MCF 10A (cell line): ENCODE results near the gene USH2A. TPM values are rescaled to one million over a fixed set of nuclear protein-coding genes. Genes with fewer than 3 reads are reported as not detected.

Source experiments
- BruUV-seq: library from RNA; stranded (reverse); fragments of 400-500 nt; replicated peaks from 2 replicates; lab custom pipeline; 2021; lab: Mats Ljungman, UMichigan
- CTCF ChIA-PET: fragments of 300-600 bp; sonication (Branson Sonifier 250); formaldehyde crosslinking; extraction: SDS; loops from one replicate; lab custom pipeline; 2021; ENCODE audit warnings: antibody characterized with exemption, inconsistent platforms; lab: Yijun Ruan, JAX
- POLR2A ChIA-PET: fragments of 300-600, 350-650 bp; sonication (Branson Sonifier 250); formaldehyde crosslinking; extraction: SDS; loops from one replicate; lab custom pipeline; 2020; ENCODE audit warnings: antibody characterized with exemption, inconsistent platforms; lab: Yijun Ruan, JAX
- DNase-seq: peaks from one replicate; pipeline ENCODE4 v3.0.0-alpha.2; 2018; ENCODE audit not compliant: unreplicated experiment
- H3K27ac Mint-ChIP-seq: one replicate; pipeline ENCODE4 v1.8.0; 2022; ENCODE audit warnings: mild to moderate bottlenecking, low read depth, mixed read lengths; ENCODE audit not compliant: unreplicated experiment
- H3K27me3 Mint-ChIP-seq: one replicate; pipeline ENCODE4 v1.8.0; 2022; ENCODE audit warnings: mixed read lengths; ENCODE audit not compliant: insufficient read depth, unreplicated experiment
- H3K36me3 Mint-ChIP-seq: one replicate; pipeline ENCODE4 v1.8.0; 2022; ENCODE audit warnings: mild to moderate bottlenecking, moderate library complexity, mixed read lengths; ENCODE audit not compliant: insufficient read depth, unreplicated experiment
- H3K4me1 Mint-ChIP-seq: one replicate; pipeline ENCODE4 v1.8.0; 2022; ENCODE audit warnings: mixed read lengths; ENCODE audit not compliant: insufficient read depth, unreplicated experiment
- H3K4me3 Mint-ChIP-seq: one replicate; pipeline ENCODE4 v1.8.0; 2022; ENCODE audit warnings: mild to moderate bottlenecking, moderate library complexity, mixed read lengths; ENCODE audit not compliant: unreplicated experiment
- H3K9me3 Mint-ChIP-seq: one replicate; pipeline ENCODE4 v1.8.0; 2022; ENCODE audit warnings: mixed read lengths; ENCODE audit not compliant: unreplicated experiment
- intact Hi-C: fragments of 100-400 bp; cut with micrococcal nuclease; formaldehyde crosslinking; loops from 2 replicates; pipeline ENCODE4 v1.14.1; 2022
- total RNA-seq: library from RNA; stranded (reverse); gene quantifications from 2 replicates; pipeline ENCODE4 v1.2.3, GENCODE V29; 2022
- TF ChIP-seq, protein P1 (sequence below): fragments of 200-600 bp; IDR thresholded peaks from one replicate; pipeline ENCODE4 v1.8.0; 2022; ENCODE audit warnings: antibody characterized with exemption, mild to moderate bottlenecking; ENCODE audit not compliant: unreplicated experiment

Gene USH2A
- total RNA-seq, 1 experiment from 2014 or later = not detected

DNA sequence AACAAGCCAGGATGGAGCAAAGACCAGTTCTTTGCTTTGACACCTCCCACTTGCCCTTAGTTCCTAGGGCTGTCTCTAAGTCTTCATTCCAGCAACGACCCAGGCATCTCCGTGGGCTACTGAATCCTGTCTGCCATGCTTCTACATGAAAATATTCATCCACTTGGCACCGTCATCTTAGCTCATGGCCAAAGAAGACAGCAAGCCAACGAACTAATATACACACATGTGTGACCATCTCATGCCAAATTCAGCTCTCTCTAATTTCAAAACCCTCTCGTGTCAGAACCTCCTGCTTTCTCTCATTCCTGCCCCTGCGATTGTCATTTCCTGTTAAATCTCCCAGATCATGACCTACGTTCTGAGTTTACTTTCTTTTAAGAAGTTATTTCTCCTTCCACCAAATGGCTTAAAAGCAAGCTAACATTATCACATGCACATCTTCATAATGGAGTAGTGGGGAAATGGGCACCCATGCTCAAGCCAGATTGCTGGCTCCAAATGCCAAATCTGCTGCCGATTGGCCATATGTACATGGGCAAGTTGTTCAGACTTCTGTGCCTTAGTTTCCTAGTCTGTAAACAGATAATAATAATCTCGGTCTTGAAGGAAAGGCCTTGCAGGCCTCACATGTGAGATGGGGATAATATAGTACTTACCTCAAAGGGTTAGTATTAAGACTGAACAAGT, 373.4 kb downstream of the USH2A start:
- POLR2A ChIA-PET = no interaction called here
- Mint-ChIP-seq H3K9me3 (no peaks in the 10 kb centered on the region), H3K27me3 (peaks cover 70% of the 10 kb centered on the region), H3K4me3 (no peak overlapping the region), H3K4me1 (no peaks in the 10 kb centered on the region), H3K27ac (no peak overlapping the region), H3K36me3 (no peaks in the 10 kb centered on the region)
- intact Hi-C loops = no loop called here
- TF ChIP-seq, protein P1, sequence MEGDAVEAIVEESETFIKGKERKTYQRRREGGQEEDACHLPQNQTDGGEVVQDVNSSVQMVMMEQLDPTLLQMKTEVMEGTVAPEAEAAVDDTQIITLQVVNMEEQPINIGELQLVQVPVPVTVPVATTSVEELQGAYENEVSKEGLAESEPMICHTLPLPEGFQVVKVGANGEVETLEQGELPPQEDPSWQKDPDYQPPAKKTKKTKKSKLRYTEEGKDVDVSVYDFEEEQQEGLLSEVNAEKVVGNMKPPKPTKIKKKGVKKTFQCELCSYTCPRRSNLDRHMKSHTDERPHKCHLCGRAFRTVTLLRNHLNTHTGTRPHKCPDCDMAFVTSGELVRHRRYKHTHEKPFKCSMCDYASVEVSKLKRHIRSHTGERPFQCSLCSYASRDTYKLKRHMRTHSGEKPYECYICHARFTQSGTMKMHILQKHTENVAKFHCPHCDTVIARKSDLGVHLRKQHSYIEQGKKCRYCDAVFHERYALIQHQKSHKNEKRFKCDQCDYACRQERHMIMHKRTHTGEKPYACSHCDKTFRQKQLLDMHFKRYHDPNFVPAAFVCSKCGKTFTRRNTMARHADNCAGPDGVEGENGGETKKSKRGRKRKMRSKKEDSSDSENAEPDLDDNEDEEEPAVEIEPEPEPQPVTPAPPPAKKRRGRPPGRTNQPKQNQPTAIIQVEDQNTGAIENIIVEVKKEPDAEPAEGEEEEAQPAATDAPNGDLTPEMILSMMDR = no peak
- DNase-seq = no peak
- CTCF ChIA-PET = interaction anchor here (0.6 to 1.8 kb wide), 2 partner anchors 69 to 1734 kb away, joined by 4 to 9 read pairs; no protein-coding TSS in a partner anchor
- BruUV-seq = no TSS peak

DNA sequence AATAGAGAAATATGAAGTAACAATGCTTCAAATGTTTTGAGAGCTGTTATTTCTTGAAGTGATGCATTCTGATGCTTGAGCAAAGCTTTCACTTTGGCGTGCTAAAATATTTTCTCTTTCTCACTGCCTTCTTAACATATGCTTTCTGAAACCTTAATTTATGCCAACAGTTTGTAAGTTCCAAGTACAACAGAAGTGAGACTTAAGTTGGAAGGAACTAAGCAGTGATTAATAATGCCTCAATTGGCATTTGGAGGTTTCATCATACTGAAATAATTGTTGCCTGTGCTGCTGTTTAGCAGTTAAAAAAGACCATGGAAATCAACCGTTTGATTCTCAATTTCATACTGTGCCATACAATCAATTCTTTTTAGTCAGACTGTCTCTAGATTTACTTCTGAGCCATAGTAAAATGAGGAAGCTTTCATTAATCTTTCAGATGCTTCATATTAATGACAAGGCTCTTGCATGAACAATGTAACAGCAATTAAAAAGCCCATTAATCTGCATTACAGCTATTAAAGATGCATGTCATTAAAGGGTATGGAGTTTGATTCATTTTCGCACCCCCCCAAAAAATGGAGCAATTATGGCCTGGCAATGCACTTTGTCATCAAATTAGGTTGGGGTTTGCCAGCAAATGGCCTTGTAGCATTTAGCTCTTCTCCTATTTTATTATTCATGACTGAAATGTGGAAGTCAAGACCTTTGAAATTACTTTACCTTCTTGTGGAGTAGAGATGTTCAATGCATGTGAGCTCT, 375.3 kb downstream of the USH2A start:
- no TSS peak for BruUV-seq
- intact Hi-C loops = no loop called here
- Mint-ChIP-seq H3K27me3 (peaks cover 72% of the 10 kb centered on the region), H3K36me3 (no peaks in the 10 kb centered on the region), H3K4me1 (no peaks in the 10 kb centered on the region), H3K9me3 (no peaks in the 10 kb centered on the region), H3K4me3 (no peak overlapping the region), H3K27ac (no peak overlapping the region)
- TF ChIP-seq, protein P1 = no peak
- POLR2A ChIA-PET = no interaction called here
- CTCF ChIA-PET = interaction anchor here (0.7 to 0.8 kb wide), 3 partner anchors 9 to 173 kb away, joined by 3 to 5 read pairs (median 3); no protein-coding TSS in a partner anchor
- no peak for DNase-seq

DNA sequence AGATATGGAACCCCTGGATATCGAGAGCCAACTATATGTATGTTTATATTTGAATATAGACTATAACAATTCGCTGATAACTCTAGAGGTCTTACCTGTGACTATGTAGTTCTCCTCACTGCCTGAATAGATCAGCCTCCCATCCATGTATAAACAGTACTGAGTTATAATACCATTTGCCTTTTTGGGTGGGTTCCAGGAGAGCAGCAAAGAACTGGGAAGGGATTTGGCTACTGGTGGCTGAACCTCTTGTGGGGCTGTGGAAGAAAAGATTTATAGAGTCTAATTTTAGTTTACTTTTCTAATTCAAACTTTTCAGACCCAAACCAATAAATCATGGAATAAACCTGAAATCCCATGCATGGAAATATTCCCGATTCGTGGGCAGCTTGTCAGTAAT, 376.9 kb downstream of the USH2A start:
- H3K9me3 Mint-ChIP-seq = no peaks in the 10 kb centered on the region
- intact Hi-C loops = no loop called here
- H3K27me3 Mint-ChIP-seq = peaks cover 75% of the 10 kb centered on the region
- BruUV-seq = no TSS peak
- CTCF ChIA-PET = interaction anchor here (0.6 to 0.7 kb wide), 2 partner anchors 35 to 46 kb away, joined by 4 read pairs; no protein-coding TSS in a partner anchor
- no peak overlapping the region for H3K4me3 Mint-ChIP-seq
- H3K4me1 Mint-ChIP-seq = no peaks in the 10 kb centered on the region
- TF ChIP-seq, protein P1 = no peak
- H3K27ac Mint-ChIP-seq = no peak overlapping the region
- DNase-seq = no peak
- H3K36me3 Mint-ChIP-seq = no peaks in the 10 kb centered on the region
- POLR2A ChIA-PET = no interaction called here

DNA sequence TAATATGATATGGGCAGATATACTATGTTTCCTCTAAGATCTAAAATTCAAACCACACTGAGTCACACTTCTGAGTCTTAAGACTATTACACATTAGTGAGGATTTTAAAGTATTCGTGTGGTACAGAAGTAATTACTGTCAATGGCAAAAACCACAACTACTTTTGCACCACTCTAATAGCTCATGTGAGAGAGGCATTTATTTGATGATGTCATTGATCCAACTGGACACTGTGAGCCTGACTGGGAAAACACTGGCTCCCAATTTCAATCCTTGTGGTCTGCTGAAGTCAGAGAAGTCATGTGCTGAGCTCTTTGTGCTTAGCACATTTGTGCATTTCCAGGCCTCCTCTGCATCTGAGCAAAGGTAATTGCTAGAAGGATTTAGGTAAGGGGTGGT, 377.8 kb downstream of the USH2A start:
- H3K4me1 Mint-ChIP-seq = no peaks in the 10 kb centered on the region
- no peak overlapping the region for H3K27ac Mint-ChIP-seq

More for the DNA sequence above, 377.8 kb downstream of the USH2A start:
- no peaks in the 10 kb centered on the region for H3K9me3 Mint-ChIP-seq
- peaks cover 74% of the 10 kb centered on the region for H3K27me3 Mint-ChIP-seq
- TF ChIP-seq, protein P1 = no peak
- peak; percentile 18 for DNase-seq
- H3K4me3 Mint-ChIP-seq = no peak overlapping the region
- CTCF ChIA-PET = interaction anchor here (0.6 kb wide), 1 partner anchor 358 kb away, joined by 3 read pairs; no protein-coding TSS in a partner anchor
- POLR2A ChIA-PET = no interaction called here
- no TSS peak for BruUV-seq
- no peaks in the 10 kb centered on the region for H3K36me3 Mint-ChIP-seq
- intact Hi-C loops = no loop called here
